GM19395 (cell line): ENCODE results near the gene ADM2.

Experiments used
- ATAC-seq: cut with Tn5 transposase; IDR thresholded peaks from one replicate; pipeline ENCODE4 v1.9.1; 2021; ENCODE audit warnings: mild to moderate bottlenecking, moderate library complexity; ENCODE audit not compliant: unreplicated experiment

Gene ADM2

GRCh38 chr22:50467341-50467740 lies 14.0 kb upstream of the ADM2 start:
- ATAC-seq: no peak

DNA sequence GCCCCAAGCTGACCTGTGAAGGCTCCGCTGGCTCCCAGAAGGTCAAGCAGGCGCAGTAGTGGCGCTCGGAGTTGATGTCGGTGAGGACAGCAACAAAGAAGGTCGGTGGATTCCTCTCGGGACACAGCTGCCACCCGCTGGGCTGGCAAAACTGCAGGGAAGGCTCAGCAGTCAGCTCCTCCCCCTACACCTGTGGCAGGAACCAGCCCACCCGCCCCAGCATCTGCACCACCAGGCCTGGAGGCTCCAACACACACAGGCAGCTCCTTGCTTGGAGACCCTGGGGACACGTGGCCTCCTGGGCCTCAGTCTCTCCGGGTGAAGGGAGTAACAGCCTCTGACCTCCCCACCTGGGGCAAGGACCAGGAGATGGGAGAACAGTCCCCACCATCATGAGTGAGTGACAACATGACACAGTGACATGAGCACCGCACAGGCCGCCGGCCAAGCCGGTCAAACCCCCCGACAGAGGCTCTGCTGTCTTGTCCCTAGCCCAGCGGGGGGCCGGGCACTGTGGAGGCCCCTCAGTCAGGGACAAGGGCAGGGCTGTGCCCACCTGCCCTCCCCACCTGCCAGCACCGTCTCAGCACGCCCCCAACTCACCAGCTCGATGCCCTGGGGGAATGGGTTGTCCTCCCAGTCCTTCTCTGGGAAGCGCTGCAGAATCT lies 13.4 kb upstream of the ADM2 start:
- ATAC-seq: no peak

- no peak for ATAC-seq
Measured at GRCh38 chr22:50468626-50469025, 12.7 kb upstream of the ADM2 start.

GRCh38 chr22:50469377-50470305 lies 11.7 kb upstream of the ADM2 start:
- ATAC-seq: peak; percentile 58

GRCh38 chr22:50470491-50470890 lies 10.9 kb upstream of the ADM2 start:
- peak; percentile 4 for ATAC-seq

DNA sequence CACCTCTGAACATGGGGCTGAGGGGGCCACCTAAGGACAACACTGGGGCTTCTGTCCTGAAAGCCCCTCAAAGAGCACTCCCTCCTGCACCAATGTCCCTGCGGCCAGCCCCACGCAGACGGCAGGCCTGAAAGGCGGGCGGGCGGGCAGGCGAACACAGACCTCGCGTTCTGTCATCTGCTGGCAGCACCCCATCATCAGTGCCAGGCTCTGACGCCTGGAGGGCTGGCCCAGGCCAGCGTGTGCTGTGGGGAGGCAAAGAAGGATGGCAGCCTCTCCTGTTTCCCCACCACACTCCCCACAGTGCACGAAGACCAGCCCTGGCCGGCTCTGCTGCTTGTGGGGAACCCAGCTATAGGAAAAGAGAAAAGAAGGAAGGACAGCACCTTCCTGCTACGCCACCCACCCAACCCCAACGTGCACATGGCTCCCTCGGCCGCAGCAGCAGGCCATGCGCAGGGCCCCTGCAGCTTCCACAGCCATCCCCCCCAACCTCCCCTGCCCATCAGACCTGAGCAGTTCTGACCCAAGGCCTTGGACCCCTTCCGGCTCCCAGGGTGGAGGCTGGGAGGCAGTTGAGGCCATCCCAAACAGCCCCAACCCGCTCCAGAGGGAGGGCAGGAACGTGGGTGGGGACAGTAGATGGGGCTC lies 10.0 kb upstream of the ADM2 start:
- no peak for ATAC-seq

- no peak for ATAC-seq
Measured at GRCh38 chr22:50471962-50472361, 9.4 kb upstream of the ADM2 start.

DNA sequence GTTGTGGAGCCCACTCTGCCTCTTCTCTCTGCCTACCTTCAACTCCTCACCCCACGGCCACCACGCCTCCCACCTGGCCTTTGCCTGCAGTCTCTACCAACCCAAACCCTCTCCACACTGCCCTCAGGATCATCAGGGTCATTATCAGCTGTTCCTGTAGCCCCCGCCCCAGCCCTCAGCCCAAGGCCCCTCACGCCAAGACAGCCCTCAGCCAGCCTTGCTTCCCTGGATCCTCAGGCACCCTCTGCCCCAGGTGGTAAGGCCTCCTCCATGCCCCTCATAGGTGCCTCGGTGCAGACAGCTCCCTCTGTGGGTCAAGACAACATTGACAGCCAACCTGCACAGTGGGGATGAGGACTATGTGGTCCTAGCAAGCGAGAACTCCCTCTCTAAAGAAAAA lies 8.3 kb upstream of the ADM2 start:
- ATAC-seq: no peak

- ATAC-seq: no peak
Measured at GRCh38 chr22:50473855-50474671, 7.3 kb upstream of the ADM2 start.

DNA sequence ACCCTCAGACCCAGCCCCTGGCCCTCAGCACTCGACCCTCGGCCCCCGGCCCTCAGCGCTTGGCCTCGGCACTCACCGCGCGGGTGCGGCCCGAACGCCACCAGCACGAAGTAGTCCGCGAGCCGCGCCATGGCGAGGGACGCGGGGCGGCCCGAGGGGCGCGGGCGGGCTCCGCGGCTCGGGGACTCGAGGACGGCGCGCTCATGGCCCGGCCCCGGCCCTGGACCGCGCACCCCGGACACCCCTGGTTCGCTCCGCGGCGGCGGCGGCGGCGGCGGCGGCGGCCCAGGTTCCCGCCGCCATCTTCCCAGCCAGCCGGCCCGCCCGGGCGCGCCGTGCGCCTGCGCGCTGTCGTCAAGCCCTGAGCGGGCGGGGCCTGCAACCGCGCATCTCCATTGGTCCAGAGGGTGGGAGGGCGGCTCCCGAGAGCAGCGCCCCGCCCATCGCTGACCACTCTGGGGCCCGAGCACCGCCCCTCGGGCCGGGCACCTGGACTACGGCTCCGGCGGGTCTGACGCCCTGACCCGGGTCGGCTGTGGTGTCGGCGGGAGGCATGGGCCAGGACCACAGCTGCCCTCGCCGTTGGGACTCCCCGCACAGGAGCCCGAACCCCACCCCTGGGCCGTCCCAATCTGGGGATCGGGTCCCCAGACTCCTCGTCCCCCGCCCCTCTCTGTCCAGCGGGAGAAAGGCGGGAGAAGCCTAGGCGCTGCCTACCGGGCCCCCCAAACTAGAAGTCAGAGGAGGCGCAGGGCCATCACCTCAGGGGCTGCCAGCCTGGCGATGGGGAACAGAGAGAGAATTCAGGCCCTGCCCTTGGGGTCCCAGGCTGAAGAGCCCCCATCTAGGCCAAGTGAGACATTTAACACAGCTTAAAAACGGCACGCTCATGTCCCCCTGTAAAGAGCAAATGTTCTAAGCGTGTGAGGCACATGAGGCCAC lies 6.4 kb upstream of the ADM2 start, which contains the start of gene SBF1:
Gene SBF1, minus strand, starts transcription at position 326 of the 942 bp plus-strand sequence. Its CDS starts 195 bp downstream, at position 131.
- ATAC-seq: peak; percentile 45

DNA sequence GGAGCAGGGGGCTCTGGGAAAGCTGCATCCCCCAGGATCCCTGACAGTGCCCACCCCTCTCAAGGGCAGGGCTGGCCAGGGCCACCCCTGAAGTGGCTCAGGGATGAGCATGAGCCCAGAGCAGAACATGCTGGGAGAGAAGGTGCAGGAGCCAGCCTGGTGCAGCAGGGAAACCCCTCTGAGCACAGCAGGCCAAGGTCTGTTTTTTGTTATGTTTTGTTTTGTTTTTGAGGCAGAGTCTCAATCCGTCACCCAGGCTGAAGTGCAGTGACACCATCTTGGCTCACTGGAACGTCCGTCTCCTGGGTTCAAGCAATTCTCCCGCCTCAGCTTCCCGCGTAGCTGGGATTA lies 5.7 kb upstream of the ADM2 start:
- no peak for ATAC-seq

GRCh38 chr22:50476868-50477267 lies 4.5 kb upstream of the ADM2 start:
- ATAC-seq: no peak

DNA sequence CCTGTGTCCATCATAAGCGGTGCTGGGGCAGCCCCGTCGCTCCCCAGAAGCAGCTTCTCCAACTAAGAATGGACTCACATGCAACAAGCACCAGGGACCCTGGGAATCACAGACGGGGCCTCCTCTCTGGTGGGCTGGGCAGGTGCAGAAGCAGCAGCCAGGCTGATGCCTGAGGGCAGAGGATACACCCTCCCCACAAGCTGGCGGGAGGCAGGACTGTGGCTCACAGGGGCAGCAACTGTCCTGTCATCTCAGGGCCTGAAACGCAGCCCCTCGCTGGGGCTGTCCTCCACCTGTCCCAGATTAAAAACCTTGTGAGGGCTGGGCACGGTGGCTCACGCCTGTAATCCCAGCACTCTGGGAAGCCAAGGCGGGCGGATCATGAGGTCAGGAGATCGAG lies 3.4 kb upstream of the ADM2 start:
- no peak for ATAC-seq

DNA sequence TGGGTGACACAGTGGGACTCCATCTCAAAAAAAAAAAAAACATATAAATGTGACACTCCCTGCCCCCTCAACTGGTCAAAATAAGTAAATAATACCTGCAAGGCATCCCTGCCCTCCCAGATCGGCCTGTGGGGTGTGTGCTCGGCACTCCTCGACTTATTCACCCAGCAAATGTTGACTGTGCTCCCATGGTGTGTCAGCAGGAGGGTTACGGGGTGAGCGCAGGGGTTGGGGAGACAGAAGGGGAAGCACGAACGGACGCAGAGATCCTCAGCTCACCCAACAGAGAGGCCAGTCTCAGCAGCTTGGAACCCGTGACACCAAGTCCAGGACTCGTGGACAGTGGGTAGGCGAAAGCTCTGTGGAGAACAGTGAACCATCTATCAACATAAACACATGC lies 1.6 kb upstream of the ADM2 start:
- ATAC-seq: no peak

GRCh38 chr22:50481045-50481439 lies 301 bp upstream of the ADM2 start:
- ATAC-seq: no peak

- no peak for ATAC-seq
Measured at GRCh38 chr22:50482107-50483074, 1.0 kb downstream of the ADM2 start.

- ATAC-seq: no peak
Measured at GRCh38 chr22:50483106-50483505, 1.8 kb downstream of the ADM2 start.

GRCh38 chr22:50483556-50483955 lies 2.2 kb downstream of the ADM2 start:
- no peak for ATAC-seq
